ENCODE data around the gene KCNH3. TPM values are rescaled to one million over a fixed set of nuclear protein-coding genes. Genes with fewer than 3 reads are reported as not detected.

KCNH3 gene
- total RNA-seq, 5 donors from 2014 or later (not counting 1 experiment from before 2014, with no cell fraction given), result 3.4 to 8.0 (median 5.5) TPM

GRCh38 chr12:49584591-49584990, 45.8 kb downstream of the KCNH3 start:
- Histone ChIP-seq H3K36me3 (ENCODE audit: control insufficient read depth in 2 of 2, extremely low read depth in 1 of 2, insufficient read depth in 1 of 2, low read length in 1 of 2) (peaks cover 6 to 8% of the 10 kb centered on the region in 2 donors), H3K4me3 (ENCODE audit: control insufficient read depth in 1 of 2, extremely low read depth in 1 of 2, low read length in 1 of 2) (no peak overlapping the region), H3K4me1 (ENCODE audit: control insufficient read depth in 1 of 2, extremely low read depth in 1 of 2, insufficient read depth in 2 of 2, low read length in 2 of 2) (peaks cover 0 to 7% of the 10 kb centered on the region in 2 experiments), H3K27me3 (replicated peaks in 1 of 2; ENCODE audit: control insufficient read depth in 2 of 2, extremely low read depth in 1 of 2, insufficient read depth in 2 of 2, low read length in 1 of 2) (no peaks in the 10 kb centered on the region), H3K9me3 (no peaks in the 10 kb centered on the region), H3K27ac (ENCODE audit: low read length) (no peak overlapping the region)
- Mint-ChIP-seq H3K9me3 (no peaks in the 10 kb centered on the region), H3K4me3 (no peak overlapping the region), H3K27me3 (no peaks in the 10 kb centered on the region), H3K27ac (no peak overlapping the region), H3K4me1 (peaks cover 6 to 27% (median 6%) of the 10 kb centered on the region in 3 donors), H3K36me3 (peaks cover 21% of the 10 kb centered on the region)
- DNase-seq (no peak), ATAC-seq (replicated peaks in 1 of 4) (no peak)
- POLR2A ChIA-PET, result no interaction called here
- 94% methylated on average over 7 of the region's 7 CpGs for WGBS (ENCODE audit: insufficient coverage)
- CTCF ChIA-PET, result no interaction called here

- no peak for DNase-seq
- H3K27ac Mint-ChIP-seq, result no peak overlapping the region
- Histone ChIP-seq H3K9me3 (peaks cover 1% of the 10 kb centered on the region), H3K4me3 (ENCODE audit: control insufficient read depth in 1 of 2, extremely low read depth in 1 of 2, low read length in 1 of 2) (no peak overlapping the region), H3K27ac (ENCODE audit: low read length) (no peak overlapping the region), H3K4me1 (ENCODE audit: control insufficient read depth in 1 of 2, extremely low read depth in 1 of 2, insufficient read depth in 2 of 2, low read length in 2 of 2) (no peaks in the 10 kb centered on the region), H3K36me3 (ENCODE audit: control insufficient read depth in 2 of 2, extremely low read depth in 1 of 2, insufficient read depth in 1 of 2, low read length in 1 of 2) (peaks cover 6 to 8% of the 10 kb centered on the region in 2 donors), H3K27me3 (replicated peaks in 1 of 2; ENCODE audit: control insufficient read depth in 2 of 2, extremely low read depth in 1 of 2, insufficient read depth in 2 of 2, low read length in 1 of 2) (no peaks in the 10 kb centered on the region)
- ATAC-seq (replicated peaks in 1 of 4), result no peak
- WGBS (ENCODE audit: insufficient coverage), result 95% methylated on average over 12 of the region's 16 CpGs
- peaks cover 28% of the 10 kb centered on the region for H3K36me3 Mint-ChIP-seq
- H3K4me1 Mint-ChIP-seq, result peaks cover 0 to 16% (median 3%) of the 10 kb centered on the region in 3 donors
- no peaks in the 10 kb centered on the region for H3K27me3 Mint-ChIP-seq
- POLR2A ChIA-PET, result no interaction called here
- no peak overlapping the region for H3K4me3 Mint-ChIP-seq
- peaks cover 0 to 4% (median 0%) of the 10 kb centered on the region in 3 donors for H3K9me3 Mint-ChIP-seq
- CTCF ChIA-PET, result no interaction called here
These were observed 46.9 kb downstream of the KCNH3 start for GRCh38 chr12:49585477-49586459.

- H3K27me3 Mint-ChIP-seq, result no peaks in the 10 kb centered on the region
- Histone ChIP-seq H3K36me3 (ENCODE audit: control insufficient read depth in 2 of 2, extremely low read depth in 1 of 2, insufficient read depth in 1 of 2, low read length in 1 of 2) (peaks cover 6 to 11% of the 10 kb centered on the region in 2 donors), H3K4me3 (ENCODE audit: control insufficient read depth in 1 of 2, extremely low read depth in 1 of 2, low read length in 1 of 2) (no peak overlapping the region), H3K27me3 (replicated peaks in 1 of 2; ENCODE audit: control insufficient read depth in 2 of 2, extremely low read depth in 1 of 2, insufficient read depth in 2 of 2, low read length in 1 of 2) (no peaks in the 10 kb centered on the region), H3K4me1 (ENCODE audit: control insufficient read depth in 1 of 2, extremely low read depth in 1 of 2, insufficient read depth in 2 of 2, low read length in 2 of 2) (no peaks in the 10 kb centered on the region), H3K9me3 (peaks cover 5% of the 10 kb centered on the region), H3K27ac (ENCODE audit: low read length) (no peak overlapping the region)
- ChIA-PET CTCF (interaction anchor here in 1 of 2 donors (0.7 kb wide), 1 partner anchor 229 kb away, joined by 4 read pairs; no protein-coding TSS in a partner anchor), POLR2A (no interaction called here)
- peaks cover 34% of the 10 kb centered on the region for H3K36me3 Mint-ChIP-seq
- no peak overlapping the region for H3K27ac Mint-ChIP-seq
- peaks cover 0 to 7% (median 0%) of the 10 kb centered on the region in 3 donors for H3K9me3 Mint-ChIP-seq
- H3K4me1 Mint-ChIP-seq, result peaks cover 0 to 6% (median 0%) of the 10 kb centered on the region in 3 donors
- DNase-seq, result no peak
- 84% methylated on average over 8 of the region's 11 CpGs for WGBS (ENCODE audit: insufficient coverage)
- no peak for ATAC-seq (replicated peaks in 1 of 4)
- H3K4me3 Mint-ChIP-seq, result no peak overlapping the region
These were observed 48.5 kb downstream of the KCNH3 start for GRCh38 chr12:49587174-49587908.

DNA sequence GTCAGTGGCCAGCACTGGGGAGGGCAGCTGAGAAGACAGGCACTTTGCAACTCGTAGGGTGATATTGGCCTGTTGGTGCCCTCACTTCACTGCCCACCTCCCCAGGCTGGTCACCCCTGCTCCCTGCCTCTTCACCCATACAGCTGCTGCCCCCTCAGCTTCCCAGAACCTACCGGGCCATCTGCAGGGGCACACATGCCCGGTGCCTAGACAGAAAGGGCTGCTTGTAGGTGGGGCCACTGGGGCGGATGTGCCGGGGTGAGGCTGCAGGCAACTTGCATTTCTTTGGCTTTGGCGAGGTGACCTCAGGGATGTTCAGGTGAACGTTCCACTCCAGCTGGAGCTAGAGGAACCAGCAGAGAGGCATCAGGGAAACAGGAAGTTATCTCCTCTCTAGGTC, 49.5 kb downstream of the KCNH3 start:
- POLR2A ChIA-PET, result no interaction called here
- Mint-ChIP-seq H3K27ac (no peak overlapping the region), H3K4me3 (no peak overlapping the region), H3K4me1 (no peaks in the 10 kb centered on the region), H3K9me3 (peaks cover 0 to 7% (median 0%) of the 10 kb centered on the region in 3 donors), H3K36me3 (peaks cover 34% of the 10 kb centered on the region), H3K27me3 (no peaks in the 10 kb centered on the region)
- no peaks in the 10 kb centered on the region for H3K27me3 ChIP-seq (replicated peaks in 1 of 2; ENCODE audit: control insufficient read depth in 2 of 2, extremely low read depth in 1 of 2, insufficient read depth in 2 of 2, low read length in 1 of 2)
- no peak overlapping the region for H3K27ac ChIP-seq (ENCODE audit: low read length)
- WGBS (ENCODE audit: insufficient coverage), result 93% methylated on average over 6 of the region's 7 CpGs
- no peak for ATAC-seq (replicated peaks in 1 of 4)
- CTCF ChIA-PET, result interaction anchor here in 1 of 2 donors (0.7 kb wide), 1 partner anchor 230 kb away, joined by 4 read pairs; no protein-coding TSS in a partner anchor
- DNase-seq, result no peak
- peaks cover 5% of the 10 kb centered on the region for H3K9me3 ChIP-seq
- peaks cover 6 to 11% of the 10 kb centered on the region in 2 donors for H3K36me3 ChIP-seq (ENCODE audit: control insufficient read depth in 2 of 2, extremely low read depth in 1 of 2, insufficient read depth in 1 of 2, low read length in 1 of 2)
- H3K4me3 ChIP-seq (ENCODE audit: control insufficient read depth in 1 of 2, extremely low read depth in 1 of 2, low read length in 1 of 2), result no peak overlapping the region
- no peaks in the 10 kb centered on the region for H3K4me1 ChIP-seq (ENCODE audit: control insufficient read depth in 1 of 2, extremely low read depth in 1 of 2, insufficient read depth in 2 of 2, low read length in 2 of 2)

GRCh38 chr12:49588721-49589516, 50.1 kb downstream of the KCNH3 start:
- Mint-ChIP-seq H3K36me3 (peaks cover 29% of the 10 kb centered on the region), H3K4me1 (no peaks in the 10 kb centered on the region), H3K27me3 (no peaks in the 10 kb centered on the region), H3K27ac (no peak overlapping the region), H3K9me3 (peaks cover 0 to 7% (median 0%) of the 10 kb centered on the region in 3 donors), H3K4me3 (no peak overlapping the region)
- Histone ChIP-seq H3K36me3 (ENCODE audit: control insufficient read depth in 2 of 2, extremely low read depth in 1 of 2, insufficient read depth in 1 of 2, low read length in 1 of 2) (peaks cover 2 to 9% of the 10 kb centered on the region in 2 donors), H3K4me1 (ENCODE audit: control insufficient read depth in 1 of 2, extremely low read depth in 1 of 2, insufficient read depth in 2 of 2, low read length in 2 of 2) (no peaks in the 10 kb centered on the region), H3K9me3 (peaks cover 5% of the 10 kb centered on the region), H3K27ac (ENCODE audit: low read length) (no peak overlapping the region), H3K27me3 (replicated peaks in 1 of 2; ENCODE audit: control insufficient read depth in 2 of 2, extremely low read depth in 1 of 2, insufficient read depth in 2 of 2, low read length in 1 of 2) (no peaks in the 10 kb centered on the region), H3K4me3 (ENCODE audit: control insufficient read depth in 1 of 2, extremely low read depth in 1 of 2, low read length in 1 of 2) (no peak overlapping the region)
- DNase-seq, result no peak
- WGBS (ENCODE audit: insufficient coverage), result 95% methylated on average over 2 of the region's 4 CpGs
- ATAC-seq (replicated peaks in 1 of 4), result no peak
- POLR2A ChIA-PET, result interaction anchor here in 1 of 2 donors (0.7 kb wide), 1 partner anchor 218 kb away, joined by 16 read pairs; no protein-coding TSS in a partner anchor
- CTCF ChIA-PET, result interaction anchor here in 1 of 2 donors (0.5 to 0.7 kb wide), 3 partner anchors 9 to 793 kb away, joined by 3 to 9 read pairs (median 5); no protein-coding TSS in a partner anchor
